H1 (cell line): ENCODE measurements around the gene CTTNBP2.

Source experiments
- EZH2 ChIP-seq: fragments of 200-600 bp; sonication (generic); IDR thresholded peaks from 2 replicates; pipeline ENCODE4 v1.7.1; 2012; ENCODE audit warnings: low read depth, mild to moderate bottlenecking, moderate library complexity, low read length, inconsistent platforms; ENCODE audit not compliant: severe bottlenecking
- GABPA ChIP-seq: IDR thresholded peaks from 2 replicates; pipeline ENCODE4 v1.6.1; 2011; ENCODE audit warnings: mild to moderate bottlenecking, low read length, moderate library complexity, borderline replicate concordance; ENCODE audit not compliant: insufficient read depth
- HDAC2 ChIP-seq, 2 experiments: fragments of 300-600 bp in 1 of 2; sonication (generic) in 1 of 2; IDR thresholded peaks; 2 replicates each; pipeline ENCODE4 v1.6.1; 2011 to 2012; ENCODE audit warnings: low read depth in 2 of 2, low read length in 2 of 2, mild to moderate bottlenecking in 2 of 2, moderate library complexity in 2 of 2, borderline replicate concordance in 1 of 2, inconsistent platforms in 1 of 2
- POLR2A ChIP-seq, 2 experiments: IDR thresholded peaks; 1 replicate in 1 of 2; 2 replicates in 1 of 2; pipeline ENCODE4 v1.6.1; 2011; ENCODE audit warnings: low read depth in 2 of 2, low read length in 2 of 2, mild to moderate bottlenecking in 2 of 2; ENCODE audit errors: control extremely low read depth in 1 of 2
- RAD21 ChIP-seq, 2 experiments: IDR thresholded peaks in 1 of 2; conservative IDR thresholded peaks in 1 of 2; 2 replicates each; pipeline ENCODE4 v1.6.1; 2011; ENCODE audit warnings: low read depth in 2 of 2, low read length in 2 of 2, improper control_type of control experiment in 1 of 2, inconsistent platforms in 1 of 2, mild to moderate bottlenecking in 1 of 2, moderate library complexity in 1 of 2
- RXRA ChIP-seq: IDR thresholded peaks from 2 replicates; pipeline ENCODE4 v1.6.1; 2011; ENCODE audit warnings: low read depth, mild to moderate bottlenecking, low read length, moderate library complexity; ENCODE audit not compliant: insufficient read depth
- SP1 ChIP-seq: IDR thresholded peaks from 2 replicates; pipeline ENCODE4 v1.6.1; 2011; ENCODE audit warnings: low read depth, low read length
- TAF1 ChIP-seq: IDR thresholded peaks from 2 replicates; pipeline ENCODE4 v1.6.1; 2011; ENCODE audit warnings: mild to moderate bottlenecking, low read depth, low read length
- TCF12 ChIP-seq: IDR thresholded peaks from 2 replicates; pipeline ENCODE4 v1.6.1; 2011; ENCODE audit warnings: low read depth, mild to moderate bottlenecking, low read length
- TF ChIP-seq, protein P1 (sequence below), 3 experiments: IDR thresholded peaks; 1 replicate in 2 of 3; 2 replicates in 1 of 3; pipeline versions ENCODE4 v1.5.1 to v1.6.1; 2011; ENCODE audit warnings: low read length in 3 of 3, mild to moderate bottlenecking in 3 of 3, inconsistent platforms in 2 of 3, low read depth in 1 of 3, moderate library complexity in 1 of 3; ENCODE audit not compliant: insufficient read depth in 1 of 3; ENCODE audit errors: control extremely low read depth in 1 of 3

DNA sequence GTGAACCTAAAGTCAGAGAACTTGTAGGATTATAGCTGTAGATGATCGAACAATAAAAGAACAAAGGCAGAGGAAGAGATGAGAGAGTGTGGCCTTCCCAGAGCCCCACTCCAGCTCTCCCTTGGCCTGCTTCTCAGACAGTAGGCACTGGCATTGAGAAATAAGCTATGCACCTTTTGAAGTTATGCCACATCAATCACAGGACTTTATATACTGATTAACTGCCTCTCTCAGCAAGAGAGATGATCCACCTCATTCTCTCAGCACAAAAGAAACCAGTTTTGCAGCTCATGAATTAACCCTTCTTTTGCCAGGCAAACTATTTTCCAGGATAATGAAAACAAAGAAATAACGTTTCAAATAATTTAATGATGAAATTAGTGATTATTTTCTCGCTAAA lies 22.0 kb upstream of the CTTNBP2 start:
- no peak for TF ChIP-seq SP1
- no peak for TF ChIP-seq POLR2A (IDR thresholded peaks at IDR 0.05; ENCODE audit: control extremely low read depth in 1 of 2, low read depth in 2 of 2, low read length in 2 of 2)
- no peak for TF ChIP-seq HDAC2 (IDR thresholded peaks at IDR 0.05; ENCODE audit: borderline replicate concordance in 1 of 2, low read depth in 2 of 2, low read length in 2 of 2)
- TF ChIP-seq RAD21 (IDR thresholded peaks at IDR 0.05 in 1 of 2, conservative IDR thresholded peaks at IDR 0.05 in 1 of 2; ENCODE audit: low read depth in 2 of 2, low read length in 2 of 2): no peak
- TF ChIP-seq, protein P1, sequence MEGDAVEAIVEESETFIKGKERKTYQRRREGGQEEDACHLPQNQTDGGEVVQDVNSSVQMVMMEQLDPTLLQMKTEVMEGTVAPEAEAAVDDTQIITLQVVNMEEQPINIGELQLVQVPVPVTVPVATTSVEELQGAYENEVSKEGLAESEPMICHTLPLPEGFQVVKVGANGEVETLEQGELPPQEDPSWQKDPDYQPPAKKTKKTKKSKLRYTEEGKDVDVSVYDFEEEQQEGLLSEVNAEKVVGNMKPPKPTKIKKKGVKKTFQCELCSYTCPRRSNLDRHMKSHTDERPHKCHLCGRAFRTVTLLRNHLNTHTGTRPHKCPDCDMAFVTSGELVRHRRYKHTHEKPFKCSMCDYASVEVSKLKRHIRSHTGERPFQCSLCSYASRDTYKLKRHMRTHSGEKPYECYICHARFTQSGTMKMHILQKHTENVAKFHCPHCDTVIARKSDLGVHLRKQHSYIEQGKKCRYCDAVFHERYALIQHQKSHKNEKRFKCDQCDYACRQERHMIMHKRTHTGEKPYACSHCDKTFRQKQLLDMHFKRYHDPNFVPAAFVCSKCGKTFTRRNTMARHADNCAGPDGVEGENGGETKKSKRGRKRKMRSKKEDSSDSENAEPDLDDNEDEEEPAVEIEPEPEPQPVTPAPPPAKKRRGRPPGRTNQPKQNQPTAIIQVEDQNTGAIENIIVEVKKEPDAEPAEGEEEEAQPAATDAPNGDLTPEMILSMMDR (IDR thresholded peaks at IDR 0.05; ENCODE audit: control extremely low read depth in 1 of 3, insufficient read depth in 1 of 3, low read depth in 1 of 3, low read length in 3 of 3): no peak
- TF ChIP-seq TCF12: no peak
- no peak for TF ChIP-seq EZH2
- no peak for TF ChIP-seq RXRA
- no peak for TF ChIP-seq TAF1
- no peak for TF ChIP-seq GABPA
